Nucleus accumbens (tissue), 56 donors: Measurements from ENCODE around the gene STK11.

Experiments used
- DNase-seq, 56 donors: peaks; one replicate each; lab custom pipeline; 2025; lab: John Stamatoyannopoulos, UW

STK11 gene

GRCh38 chr19:1223018-1223855 lies 17.7 kb downstream of the STK11 start:
- no peak for DNase-seq

- no peak for DNase-seq
These were observed 18.7 kb downstream of the STK11 start for GRCh38 chr19:1224047-1224825.

GRCh38 chr19:1224847-1225246 lies 19.3 kb downstream of the STK11 start:
- no peak for DNase-seq

- DNase-seq = peak in 1 of 56 donors; percentile 8
These were observed 20.1 kb downstream of the STK11 start for GRCh38 chr19:1225440-1226226.

GRCh38 chr19:1226227-1226518 lies 20.6 kb downstream of the STK11 start:
- DNase-seq = no peak

GRCh38 chr19:1226522-1227303 lies 21.1 kb downstream of the STK11 start:
- DNase-seq = no peak

- no peak for DNase-seq
These were observed 21.9 kb downstream of the STK11 start for GRCh38 chr19:1227304-1228054.

GRCh38 chr19:1228161-1228957 lies 22.8 kb downstream of the STK11 start:
- DNase-seq = no peak

GRCh38 chr19:1229056-1229923 lies 23.7 kb downstream of the STK11 start:
- no peak for DNase-seq

- no peak for DNase-seq
These were observed 24.6 kb downstream of the STK11 start for GRCh38 chr19:1229924-1230782.

- DNase-seq = no peak
These were observed 25.4 kb downstream of the STK11 start for GRCh38 chr19:1230783-1231489.

GRCh38 chr19:1231729-1232637 lies 26.4 kb downstream of the STK11 start:
- no peak for DNase-seq

- DNase-seq = peak in 1 of 56 donors; percentile 23
These were observed 27.1 kb downstream of the STK11 start for GRCh38 chr19:1232652-1233072.

GRCh38 chr19:1233115-1233667 lies 27.6 kb downstream of the STK11 start:
- no peak for DNase-seq
